ENCODE results near the gene ZNF41.
"Not testable (repeated sequence)": the region's sequence is repeated elsewhere in the genome, so short reads cannot be mapped to it uniquely, and the experiment has no call there.

The ZNF41 gene

DNA sequence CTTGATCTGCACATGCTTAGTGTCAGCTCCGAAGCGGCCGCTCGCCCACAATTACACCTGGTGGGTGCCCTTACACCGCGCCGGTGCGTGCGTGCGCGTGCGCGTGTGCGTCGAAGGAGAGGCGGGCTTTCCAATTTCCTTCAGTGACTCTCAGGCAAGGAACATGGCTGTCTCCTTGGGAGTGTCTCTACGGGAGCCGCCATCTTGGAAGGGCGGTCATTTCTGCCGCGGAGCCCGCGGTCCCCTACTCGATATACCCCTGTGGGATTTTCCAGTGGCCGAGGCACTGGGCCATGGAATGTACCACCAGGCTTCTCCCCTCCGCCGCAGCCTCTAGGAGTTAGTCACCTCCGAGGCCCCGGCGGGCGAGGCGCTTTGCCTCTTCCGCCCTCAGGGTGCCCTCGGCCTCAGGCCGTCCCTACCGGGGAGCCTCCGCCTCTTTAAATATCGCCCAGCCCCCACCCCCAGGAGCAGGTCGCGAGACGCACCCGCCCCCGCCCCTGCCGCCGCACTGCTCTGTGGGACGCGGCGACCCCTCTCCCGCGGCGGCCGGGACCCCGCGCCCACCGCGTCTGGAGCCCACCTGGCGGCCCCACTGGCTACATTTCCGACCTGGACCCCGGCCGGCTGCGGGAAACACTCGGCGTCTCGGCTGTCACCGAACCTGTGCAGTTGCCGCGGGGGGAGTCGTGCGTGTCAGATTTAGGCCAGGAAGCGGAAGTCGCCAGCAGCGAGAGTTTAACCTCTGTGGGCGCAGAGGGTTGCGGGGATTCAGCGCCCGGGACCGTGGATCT lies at the start of gene ZNF41:
Gene ZNF41 (minus strand): TSS at position 711 of the 794 bp plus-strand sequence. CDS start 15,741 bp downstream, outside the sequence.
- in situ Hi-C loops (cut with MboI; ENCODE audit: low sequenced_read_pairs): no loop called here

- in situ Hi-C loops (cut with MboI; ENCODE audit: low sequenced_read_pairs): no loop called here
These were observed 47.0 kb upstream of the ZNF41 start for GRCh38 chrX:47530049-47530448.

DNA sequence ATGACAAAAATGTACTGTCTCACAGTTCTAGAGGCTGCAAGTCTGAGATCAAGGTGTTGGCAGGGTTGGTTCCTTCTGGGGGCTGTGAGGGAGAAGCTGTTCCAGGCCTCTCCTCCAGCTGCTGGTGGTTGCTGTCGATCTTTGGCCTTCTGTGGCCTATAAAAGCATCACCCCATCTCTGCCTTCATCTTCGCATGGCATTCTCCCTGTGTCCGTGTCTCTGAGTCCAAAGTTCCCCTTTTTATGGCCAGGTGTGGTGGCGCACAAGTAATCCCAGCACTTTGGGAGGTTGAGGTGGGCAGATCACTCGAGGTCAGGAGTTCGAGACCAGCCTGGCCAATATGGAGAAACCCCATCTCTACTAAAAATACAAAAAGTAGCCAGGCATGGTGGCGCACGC lies 46.5 kb upstream of the ZNF41 start:
- in situ Hi-C loops (cut with MboI; ENCODE audit: low sequenced_read_pairs): no loop called here

- in situ Hi-C loops (cut with MboI; ENCODE audit: low sequenced_read_pairs): no loop called here
These were observed 40.7 kb upstream of the ZNF41 start for GRCh38 chrX:47523713-47524166.

DNA sequence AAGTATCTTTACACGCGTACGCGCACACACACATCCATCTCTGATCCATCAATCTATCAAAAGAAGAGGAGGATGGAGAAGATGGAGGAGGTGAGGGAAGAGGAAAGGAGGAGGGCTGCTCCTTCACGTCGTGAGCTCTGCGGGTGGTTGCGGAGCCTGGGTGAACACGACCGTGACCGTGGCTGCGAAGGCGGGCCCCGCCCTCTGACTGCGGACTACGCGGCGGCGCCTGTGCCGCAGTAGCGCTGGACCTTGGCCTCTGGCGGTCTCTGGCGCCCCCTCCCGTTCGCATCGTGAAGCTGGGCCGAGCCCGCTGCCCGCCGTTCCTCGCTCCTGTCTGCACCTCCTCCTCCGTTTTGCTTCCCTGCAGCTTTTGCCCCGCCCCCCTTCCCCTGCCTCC lies 40.3 kb upstream of the ZNF41 start:
- in situ Hi-C loops (cut with MboI; ENCODE audit: low sequenced_read_pairs): no loop called here

- in situ Hi-C loops (cut with MboI; ENCODE audit: low sequenced_read_pairs): no loop called here
These were observed 35.1 kb upstream of the ZNF41 start for GRCh38 chrX:47518144-47518543.

DNA sequence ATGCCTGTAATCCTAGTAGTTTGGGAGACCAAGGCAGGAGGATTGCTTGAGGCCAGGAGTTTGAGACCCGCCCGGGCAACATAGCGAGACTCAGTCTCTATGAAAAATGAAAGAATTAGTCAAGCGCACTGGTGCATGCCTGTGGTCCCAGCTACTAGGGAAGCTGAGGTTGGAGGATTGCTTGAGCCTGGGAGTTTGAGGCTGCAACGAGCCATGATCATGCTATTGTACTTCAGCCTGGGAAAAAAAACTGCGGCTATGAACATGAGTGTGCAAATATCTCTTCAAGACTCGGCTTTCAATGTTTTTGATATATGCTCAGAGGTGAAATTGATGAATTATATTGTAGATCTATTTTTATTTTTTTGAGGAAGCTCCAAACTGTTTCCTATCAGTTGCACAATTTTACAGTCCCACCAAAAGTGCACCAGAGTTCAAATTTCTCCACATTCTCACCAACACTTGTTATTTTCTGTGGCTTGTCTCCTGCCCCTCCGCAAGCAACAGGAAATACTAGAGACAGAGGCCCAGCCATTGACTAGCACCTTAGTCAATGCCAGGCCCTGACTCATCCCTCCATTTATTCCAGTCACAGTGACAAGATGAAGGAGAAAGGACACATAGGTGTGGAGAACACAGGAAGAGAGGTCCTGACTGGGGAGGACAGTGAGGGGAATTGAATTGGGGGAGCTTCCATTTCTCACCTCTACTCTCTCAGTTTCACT lies 33.1 kb upstream of the ZNF41 start:
- in situ Hi-C loops (cut with MboI; ENCODE audit: low sequenced_read_pairs): no loop called here

- in situ Hi-C loops (cut with MboI; ENCODE audit: low sequenced_read_pairs): no loop called here
These were observed 31.7 kb upstream of the ZNF41 start for GRCh38 chrX:47514533-47515235.

DNA sequence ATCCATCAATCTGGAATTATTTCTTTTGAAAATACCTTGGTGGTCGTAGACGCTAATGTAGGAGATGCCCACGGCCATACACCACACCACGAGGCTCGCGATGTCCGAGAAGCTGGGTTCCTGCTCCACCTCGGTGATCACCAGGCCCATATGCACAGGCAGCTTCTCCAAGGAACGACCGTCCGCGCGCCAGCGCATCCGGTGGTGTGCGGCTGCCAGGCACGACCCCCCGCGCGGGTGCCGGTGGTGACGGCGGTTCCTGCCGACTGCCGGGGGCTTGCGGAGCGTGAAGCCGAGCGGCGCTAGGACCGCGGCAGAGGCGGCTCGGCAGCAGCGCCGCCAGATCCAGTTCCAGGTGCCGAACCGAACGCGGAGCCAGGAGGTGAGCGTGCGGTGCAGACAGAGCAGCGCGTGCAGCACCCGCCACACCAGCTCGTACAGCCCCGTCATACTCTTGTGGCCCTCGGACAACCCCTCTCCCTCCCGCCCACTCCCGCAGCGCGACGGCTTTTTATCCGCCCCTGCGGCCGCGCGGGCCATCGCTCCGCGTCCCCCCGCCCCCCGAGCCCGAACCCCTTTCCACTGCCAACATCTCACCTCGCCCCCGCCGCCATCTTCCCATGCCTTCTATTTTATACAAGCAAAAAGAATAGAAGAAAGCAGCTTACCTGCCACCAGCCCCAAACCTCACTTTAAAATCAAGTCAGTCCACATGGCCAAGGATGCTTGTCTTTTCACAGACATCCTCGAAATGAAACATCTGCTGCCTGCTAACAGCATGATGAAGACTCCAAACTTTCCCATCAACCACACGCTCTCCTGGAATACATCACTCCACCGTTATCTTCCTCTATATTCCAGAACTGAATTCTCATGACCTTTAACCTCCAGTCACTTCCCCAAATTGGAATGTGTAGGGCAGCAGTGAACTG lies 30.3 kb upstream of the ZNF41 start:
- in situ Hi-C loops (cut with MboI; ENCODE audit: low sequenced_read_pairs): not testable (repeated sequence)

- in situ Hi-C loops (cut with MboI; ENCODE audit: low sequenced_read_pairs): not testable (repeated sequence)
These were observed 29.4 kb upstream of the ZNF41 start for GRCh38 chrX:47512383-47512782.

- in situ Hi-C loops (cut with MboI; ENCODE audit: low sequenced_read_pairs): no loop called here
These were observed 24.3 kb upstream of the ZNF41 start for GRCh38 chrX:47507153-47507867.

- in situ Hi-C loops (cut with MboI; ENCODE audit: low sequenced_read_pairs): no loop called here
These were observed 20.1 kb upstream of the ZNF41 start for GRCh38 chrX:47503151-47503550.

DNA sequence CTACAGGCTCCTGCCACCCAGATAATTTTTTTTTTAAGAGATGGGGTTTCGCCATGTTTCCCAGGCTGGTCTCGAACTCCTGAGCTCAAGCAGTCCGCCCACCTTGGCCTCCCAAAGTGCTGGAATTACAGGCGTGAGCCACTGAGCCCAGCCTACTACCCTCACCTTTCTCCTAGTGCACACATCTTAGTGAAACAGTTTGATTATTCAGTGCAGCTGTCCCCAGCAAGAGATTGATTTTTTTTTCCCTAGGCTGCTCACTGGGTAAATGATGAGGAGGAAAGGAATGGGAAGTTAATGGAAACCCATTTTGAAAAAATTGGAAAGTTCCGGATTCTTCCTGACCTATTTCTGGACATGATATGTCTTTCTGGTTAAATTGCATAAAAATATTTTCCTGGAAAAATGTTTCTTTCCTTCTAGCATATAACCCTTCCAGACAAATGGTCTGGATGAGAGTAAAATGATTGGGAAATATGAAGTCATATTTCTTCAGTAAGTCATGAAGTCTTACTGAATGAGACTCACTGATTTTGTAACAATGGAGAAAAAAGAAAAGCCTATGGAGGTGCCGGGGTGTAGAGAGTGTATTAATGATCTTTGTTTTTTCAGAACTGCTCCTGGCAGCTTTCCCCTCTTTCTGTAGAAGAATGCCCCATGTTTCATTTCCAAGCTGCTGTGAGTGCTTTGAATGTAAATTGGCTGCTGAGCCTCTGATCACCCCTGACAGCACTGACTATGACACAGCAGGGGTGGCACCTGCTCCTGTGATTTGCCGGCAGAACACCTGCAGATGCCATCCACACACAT lies 19.5 kb upstream of the ZNF41 start:
- in situ Hi-C loops (cut with MboI; ENCODE audit: low sequenced_read_pairs): no loop called here

- in situ Hi-C loops (cut with MboI; ENCODE audit: low sequenced_read_pairs): no loop called here
These were observed 18.4 kb upstream of the ZNF41 start for GRCh38 chrX:47501226-47502074.

GRCh38 chrX:47500554-47500953 lies 17.5 kb upstream of the ZNF41 start:
- in situ Hi-C loops (cut with MboI; ENCODE audit: low sequenced_read_pairs): no loop called here

DNA sequence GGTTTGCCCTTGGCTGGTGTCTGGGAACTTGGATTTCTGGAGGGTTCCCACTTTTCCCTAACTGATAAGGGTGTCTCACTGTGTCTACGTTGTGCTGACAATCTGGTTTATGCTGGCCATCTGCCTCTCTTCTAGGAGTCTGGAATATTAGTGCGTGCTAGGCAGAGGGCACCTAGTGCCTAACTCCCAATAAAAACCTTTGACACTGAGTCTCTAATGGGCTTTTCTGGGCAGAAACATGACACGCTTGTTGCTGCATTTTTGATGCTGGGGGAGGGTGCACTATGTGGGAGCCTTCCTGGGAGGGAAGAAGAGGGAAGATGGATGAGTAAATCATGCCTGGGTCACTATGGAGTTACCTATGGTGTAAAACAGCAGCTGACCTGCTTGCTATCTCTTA lies 16.3 kb upstream of the ZNF41 start:
- in situ Hi-C loops (cut with MboI; ENCODE audit: low sequenced_read_pairs): no loop called here

- in situ Hi-C loops (cut with MboI; ENCODE audit: low sequenced_read_pairs): no loop called here
These were observed 15.4 kb upstream of the ZNF41 start for GRCh38 chrX:47498411-47498810.

GRCh38 chrX:47497271-47497888 lies 14.4 kb upstream of the ZNF41 start:
- in situ Hi-C loops (cut with MboI; ENCODE audit: low sequenced_read_pairs): no loop called here

Measured in hTERT RPE-1 (cell line).